HG03521 (cell line): ENCODE data around the gene DYNAP.

Experiments
- ATAC-seq: cut with Tn5 transposase; IDR thresholded peaks from one replicate; pipeline ENCODE4 v1.9.1; 2021; ENCODE audit warnings: mild to moderate bottlenecking, moderate library complexity; ENCODE audit not compliant: unreplicated experiment

The DYNAP gene

DNA sequence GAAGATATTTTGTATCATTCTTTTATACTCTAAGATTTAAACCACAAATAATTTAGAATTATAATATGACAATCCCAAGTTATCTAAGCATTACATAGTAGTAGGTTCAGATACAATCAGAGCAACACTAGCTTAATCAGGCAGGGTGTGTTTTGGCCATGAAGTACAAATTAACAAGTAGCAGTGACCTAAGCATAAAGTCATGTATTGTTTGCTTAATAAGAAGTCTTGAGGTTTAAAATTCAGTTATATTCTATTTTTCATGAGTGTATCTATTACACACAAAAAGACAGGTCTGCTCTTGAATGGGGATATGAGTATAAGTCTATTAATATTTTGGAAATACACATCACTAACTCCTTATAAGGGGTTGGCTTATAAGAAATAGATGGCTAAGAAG lies 39.9 kb downstream of the DYNAP start:
- no peak for ATAC-seq

DNA sequence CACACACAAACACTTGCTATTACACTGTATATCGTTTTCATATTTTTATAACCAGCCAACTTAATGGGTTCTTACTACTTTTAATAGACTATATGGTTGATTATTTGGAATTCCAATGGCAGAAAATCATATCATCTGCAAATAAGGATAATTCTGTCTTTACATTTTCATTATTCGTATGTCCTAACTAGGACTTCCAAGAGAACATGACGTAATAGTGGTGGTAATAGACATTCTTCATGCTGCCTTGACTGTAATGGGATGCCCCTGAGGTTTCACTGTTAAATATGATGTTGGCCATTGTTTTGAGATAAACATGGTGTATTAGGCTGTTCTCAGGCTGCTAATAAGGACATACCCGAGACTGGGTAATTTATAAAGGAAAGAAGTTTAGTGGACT lies 45.2 kb downstream of the DYNAP start:
- ATAC-seq: no peak

DNA sequence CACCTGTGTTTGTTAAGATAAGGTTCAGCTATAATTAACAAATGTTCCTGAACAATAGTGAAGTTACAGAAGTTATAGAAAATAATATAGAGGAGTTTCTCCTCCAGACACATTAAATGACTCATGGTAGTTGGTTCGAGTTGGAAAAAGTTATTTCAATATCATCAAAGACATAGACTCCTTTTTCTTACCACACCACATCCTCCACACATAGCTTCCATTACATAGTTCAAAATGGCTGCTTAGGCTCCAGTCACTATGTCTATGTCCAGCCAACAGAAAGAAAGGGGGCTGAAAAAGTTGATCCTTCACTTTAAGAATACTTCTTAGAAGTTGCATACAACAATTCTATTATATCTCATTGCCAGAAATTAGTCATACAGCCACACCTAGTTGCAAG lies 50.7 kb downstream of the DYNAP start:
- no peak for ATAC-seq

DNA sequence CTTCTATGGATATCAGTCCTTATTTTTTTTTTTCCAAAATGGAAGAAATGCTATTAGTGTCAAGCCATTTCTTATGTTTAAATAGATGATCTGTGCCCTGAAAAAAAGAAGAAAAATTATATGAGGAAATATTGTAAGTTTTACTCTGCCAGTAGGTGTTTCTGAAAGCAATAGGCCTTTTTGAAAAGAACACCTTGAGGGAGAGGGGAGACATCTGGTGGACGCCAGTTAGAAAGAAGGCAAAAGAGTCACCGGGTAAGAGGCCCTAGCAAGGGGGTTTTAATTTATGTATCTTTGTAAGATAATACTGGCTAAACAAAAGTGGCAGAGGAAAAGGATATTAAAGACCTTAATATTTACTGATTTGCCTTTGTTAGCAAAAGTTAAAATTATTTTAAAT lies 56.1 kb downstream of the DYNAP start:
- no peak for ATAC-seq
